Upper lobe of left lung (tissue), 6 donors: Measurements from ENCODE around the gene TSEN54. TPM values are rescaled to one million over a fixed set of nuclear protein-coding genes. Genes with fewer than 3 reads are reported as not detected.

ENCODE experiments used
- ATAC-seq, 2 donors: fragments of 200-7000 bp; cut with Tn5 transposase; one replicate each; pipeline ENCODE4 v1.9.1; 2022; ENCODE audit warnings: mild to moderate bottlenecking in 2 of 2, moderate library complexity in 2 of 2; ENCODE audit not compliant: low FRiP score in 2 of 2
- DNase-seq, 2 donors: peaks; one replicate each; pipeline ENCODE4 v3.0.0-alpha.2; 2019 to 2020
- H3K27ac ChIP-seq, 4 donors: fragments of 200-600 bp; sonication (generic); one replicate each; pipeline ENCODE4 v1.5.1; 2016 to 2019
- H3K27me3 ChIP-seq, 4 donors: fragments of 200-600 bp; sonication (generic); one replicate each; pipeline ENCODE4 v1.5.1; 2017 to 2019
- H3K36me3 ChIP-seq, 4 donors: fragments of 200-600 bp; sonication (generic); one replicate each; pipeline ENCODE4 v1.5.1; 2016 to 2019
- H3K4me1 ChIP-seq, 4 donors: fragments of 200-600 bp; sonication (generic); one replicate each; pipeline ENCODE4 v1.5.1; 2018 to 2019
- H3K4me3 ChIP-seq, 4 donors: fragments of 200-600 bp; sonication (generic); one replicate each; pipeline ENCODE4 v1.5.1; 2017 to 2019; ENCODE audit warnings: mild to moderate bottlenecking in 2 of 4, moderate library complexity in 1 of 4
- H3K9me3 ChIP-seq, 4 donors: fragments of 200-600 bp; sonication (generic); one replicate each; pipeline ENCODE4 v1.5.1; 2018 to 2019
- EP300 ChIP-seq, 4 donors: sonication (generic); formaldehyde crosslinking; IDR thresholded peaks; one replicate each; pipeline ENCODE4 v1.5.1; 2017; ENCODE audit warnings: antibody characterized with exemption in 4 of 4, control low read depth in 2 of 4
- POLR2A ChIP-seq, 4 donors: fragments of 450-650 bp; IDR thresholded peaks; one replicate each; pipeline ENCODE4 v1.5.1; 2016 to 2017; ENCODE audit warnings: antibody characterized with exemption in 4 of 4, mild to moderate bottlenecking in 2 of 4
- POLR2AphosphoS5 ChIP-seq, 2 donors: sonication (generic); formaldehyde crosslinking; IDR thresholded peaks; one replicate each; pipeline ENCODE4 v1.5.1; 2017; ENCODE audit warnings: antibody characterized with exemption in 2 of 2
- WGBS, 2 donors: methylation state at CpG; one replicate each; pipeline ENCODE4 v1.1.5; 2017 to 2018; 5-methylcytosine and 5-hydroxymethylcytosine counted together
- total RNA-seq, 6 donors: library from RNA; depleted of rRNA in 4 of 6; stranded (reverse); fragments of >200 nt in 4 of 6; gene quantifications; one replicate each; pipeline versions ENCODE4 v1.1.0 to v1.2.1, GENCODE V29; 2016 to 2021
- TF ChIP-seq, protein P1 (sequence below), 6 experiments: fragments of 450-650 bp in 4 of 6; fragments of 200-600 bp in 2 of 6; sonication (generic) in 2 of 6; IDR thresholded peaks; one replicate each; pipeline ENCODE4 v1.5.1; 2016 to 2019; ENCODE audit warnings: antibody characterized with exemption in 6 of 6
- donor health status: DM: no; HTN: no; CAD: no; lungs with moderate emphysema.
- donor health status: DM: no; HTN: yes; CAD: no; lungs with severe emphysema.

TSEN54 gene
- total RNA-seq, 6 donors from 2014 or later, result 19.5 to 125 (median 31.3) TPM

DNA sequence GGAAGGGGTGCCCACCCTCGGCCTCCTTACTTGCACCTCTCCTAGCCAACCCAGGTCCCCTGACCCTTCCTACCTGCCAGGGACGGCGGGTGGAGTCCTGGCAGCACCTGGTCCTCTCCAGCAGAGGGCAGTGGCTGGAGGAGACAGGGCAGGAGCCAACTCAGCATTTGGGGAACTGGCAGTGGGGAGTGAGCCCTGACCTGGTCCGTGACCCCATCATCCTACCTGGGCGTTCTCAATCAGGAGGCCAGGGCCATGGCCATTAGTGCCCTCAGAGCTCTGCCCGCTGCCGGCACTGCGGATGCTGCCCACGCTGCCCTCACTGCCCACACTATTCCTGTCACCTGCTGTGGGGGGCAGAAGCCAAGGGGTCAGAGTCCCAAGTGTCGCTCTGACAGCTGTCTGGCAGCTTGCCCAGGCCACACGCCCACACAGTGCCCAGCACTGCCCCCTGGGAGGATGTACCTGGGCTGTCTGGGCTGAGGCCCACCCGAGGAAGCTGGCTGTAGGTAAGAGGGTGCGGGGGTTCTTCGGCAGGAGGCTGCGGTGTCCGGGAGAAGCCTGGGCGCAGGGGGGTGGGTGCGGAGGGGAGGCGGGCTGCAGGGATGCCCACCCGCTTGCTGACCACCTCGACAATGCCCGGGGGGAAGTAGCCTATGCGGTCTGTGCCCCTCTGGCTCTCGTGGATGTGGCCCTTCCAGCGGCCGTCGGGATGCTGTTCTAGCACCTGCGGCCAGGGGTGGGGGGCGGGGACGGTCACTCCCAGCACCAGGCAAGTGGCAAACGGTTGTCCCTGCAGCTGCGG is 11.8 kb upstream of the TSEN54 start:
- TF ChIP-seq, protein P1, sequence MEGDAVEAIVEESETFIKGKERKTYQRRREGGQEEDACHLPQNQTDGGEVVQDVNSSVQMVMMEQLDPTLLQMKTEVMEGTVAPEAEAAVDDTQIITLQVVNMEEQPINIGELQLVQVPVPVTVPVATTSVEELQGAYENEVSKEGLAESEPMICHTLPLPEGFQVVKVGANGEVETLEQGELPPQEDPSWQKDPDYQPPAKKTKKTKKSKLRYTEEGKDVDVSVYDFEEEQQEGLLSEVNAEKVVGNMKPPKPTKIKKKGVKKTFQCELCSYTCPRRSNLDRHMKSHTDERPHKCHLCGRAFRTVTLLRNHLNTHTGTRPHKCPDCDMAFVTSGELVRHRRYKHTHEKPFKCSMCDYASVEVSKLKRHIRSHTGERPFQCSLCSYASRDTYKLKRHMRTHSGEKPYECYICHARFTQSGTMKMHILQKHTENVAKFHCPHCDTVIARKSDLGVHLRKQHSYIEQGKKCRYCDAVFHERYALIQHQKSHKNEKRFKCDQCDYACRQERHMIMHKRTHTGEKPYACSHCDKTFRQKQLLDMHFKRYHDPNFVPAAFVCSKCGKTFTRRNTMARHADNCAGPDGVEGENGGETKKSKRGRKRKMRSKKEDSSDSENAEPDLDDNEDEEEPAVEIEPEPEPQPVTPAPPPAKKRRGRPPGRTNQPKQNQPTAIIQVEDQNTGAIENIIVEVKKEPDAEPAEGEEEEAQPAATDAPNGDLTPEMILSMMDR (IDR thresholded peaks at IDR 0.05), result peak; percentile 51 to 71 (median 63)
- TF ChIP-seq POLR2A (IDR thresholded peaks at IDR 0.05), result no peak
- DNase-seq (peak in 1 of 2 donors; percentile 75), ATAC-seq (peak; percentile 0 to 27)
- Histone ChIP-seq H3K36me3 (peaks cover 0 to 99% (median 61%) of the 10 kb centered on the region in 4 donors), H3K4me1 (peaks cover 18 to 58% (median 25%) of the 10 kb centered on the region in 4 donors), H3K27ac (peak overlapping the region in 3 of 4 donors; percentile 21 to 57 (median 45)), H3K27me3 (no peaks in the 10 kb centered on the region), H3K9me3 (no peaks in the 10 kb centered on the region), H3K4me3 (no peak overlapping the region)
- WGBS, 2 donors, result 71 to 80% methylated on average over 15 to 16 of the region's 32 CpGs

DNA sequence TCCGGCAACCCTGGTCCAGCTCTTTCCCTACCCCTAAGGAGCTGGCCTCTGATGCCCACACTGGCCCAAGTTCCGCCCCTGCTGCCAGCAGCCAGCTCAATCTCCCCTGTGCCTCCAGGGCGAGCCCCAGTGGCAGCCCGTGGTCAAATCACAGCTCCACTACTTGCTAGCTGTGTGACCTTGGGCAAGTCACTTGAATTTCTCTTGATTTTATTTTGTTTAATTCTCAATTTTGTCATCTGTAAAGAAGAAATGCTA is 11.2 kb upstream of the TSEN54 start:
- Histone ChIP-seq H3K9me3 (no peaks in the 10 kb centered on the region), H3K27me3 (no peaks in the 10 kb centered on the region), H3K27ac (peak overlapping the region in 2 of 4 donors; percentile 21 to 57), H3K4me3 (no peak overlapping the region), H3K36me3 (peaks cover 0 to 94% (median 56%) of the 10 kb centered on the region in 4 donors), H3K4me1 (peaks cover 13 to 61% (median 27%) of the 10 kb centered on the region in 4 donors)
- DNase-seq, result no peak
- 84 to 92% methylated on average over 2 to 4 of the region's 4 CpGs for WGBS, 2 donors
- ATAC-seq, result no peak
- no peak for TF ChIP-seq EP300 (IDR thresholded peaks at IDR 0.05)
- no peak for TF ChIP-seq POLR2A (IDR thresholded peaks at IDR 0.05)
- TF ChIP-seq, protein P1 (IDR thresholded peaks at IDR 0.05), result no peak
- no peak for TF ChIP-seq POLR2AphosphoS5 (IDR thresholded peaks at IDR 0.05)

DNA sequence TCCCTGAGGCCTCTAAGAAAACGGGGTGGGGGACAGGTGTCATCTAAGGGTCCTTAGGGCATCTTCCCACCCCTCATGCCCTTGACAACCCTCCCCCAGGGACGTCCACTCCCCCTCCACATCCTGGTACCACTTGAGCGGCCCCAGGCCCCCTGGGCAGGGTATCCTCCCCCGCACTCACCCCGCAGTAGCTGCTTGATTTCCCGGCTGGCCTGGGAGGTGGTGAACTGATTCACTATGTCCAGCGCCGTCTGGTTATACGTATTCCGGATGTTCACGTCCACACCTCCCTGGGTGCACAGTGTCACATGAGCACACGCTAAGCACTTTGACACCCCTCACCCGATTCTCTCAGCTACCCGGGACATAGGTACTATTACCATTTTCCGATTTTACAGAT is 10.7 kb upstream of the TSEN54 start:
- H3K27ac ChIP-seq, result peak overlapping the region in 1 of 4 donors; percentile 31
- H3K4me3 ChIP-seq, result no peak overlapping the region
- ATAC-seq, result no peak
- DNase-seq, result no peak
- no peaks in the 10 kb centered on the region for H3K9me3 ChIP-seq
- 86 to 93% methylated on average over 11 of the region's 15 CpGs for WGBS, 2 donors
- TF ChIP-seq EP300 (IDR thresholded peaks at IDR 0.05), result no peak
- TF ChIP-seq, protein P1 (IDR thresholded peaks at IDR 0.05), result no peak
- no peak for TF ChIP-seq POLR2AphosphoS5 (IDR thresholded peaks at IDR 0.05)
- TF ChIP-seq POLR2A (IDR thresholded peaks at IDR 0.05), result no peak
- peaks cover 12 to 67% (median 29%) of the 10 kb centered on the region in 4 donors for H3K4me1 ChIP-seq
- no peaks in the 10 kb centered on the region for H3K27me3 ChIP-seq
- H3K36me3 ChIP-seq, result peaks cover 0 to 88% (median 52%) of the 10 kb centered on the region in 4 donors

DNA sequence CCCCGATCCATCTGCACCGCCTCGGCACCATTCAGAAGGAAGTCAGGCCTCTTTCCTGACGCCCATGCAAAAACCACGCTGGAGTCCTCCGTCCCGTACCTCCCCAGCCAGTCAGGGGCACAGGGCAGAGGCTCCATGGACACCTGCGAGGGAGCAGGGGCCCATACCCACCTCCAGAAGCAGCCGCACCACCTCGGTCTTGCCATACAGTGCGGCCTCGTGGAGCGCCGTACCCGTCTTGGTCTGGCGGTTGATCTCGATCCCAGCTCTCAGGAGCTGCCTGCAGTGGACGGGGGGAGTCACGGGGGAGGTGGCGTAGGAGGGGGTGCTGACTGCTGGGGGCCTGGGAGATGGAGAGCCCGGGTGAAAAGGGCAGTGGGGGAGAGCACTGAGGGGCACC is 10.2 kb upstream of the TSEN54 start:
- Histone ChIP-seq H3K4me1 (peaks cover 13 to 68% (median 31%) of the 10 kb centered on the region in 4 donors), H3K36me3 (peaks cover 0 to 83% (median 49%) of the 10 kb centered on the region in 4 donors), H3K27ac (peak overlapping the region in 3 of 4 donors; percentile 30 to 94 (median 92)), H3K9me3 (no peaks in the 10 kb centered on the region), H3K27me3 (no peaks in the 10 kb centered on the region), H3K4me3 (no peak overlapping the region)
- peak in 1 of 2 donors; percentile 55 for DNase-seq
- WGBS, 2 donors, result 89 to 92% methylated on average over 9 to 21 of the region's 21 CpGs
- ATAC-seq, result no peak
- no peak for TF ChIP-seq POLR2AphosphoS5 (IDR thresholded peaks at IDR 0.05)
- no peak for TF ChIP-seq EP300 (IDR thresholded peaks at IDR 0.05)
- no peak for TF ChIP-seq POLR2A (IDR thresholded peaks at IDR 0.05)
- TF ChIP-seq, protein P1 (IDR thresholded peaks at IDR 0.05), result no peak
